HCEC 1CT (cell line): ENCODE results near the gene RXRA.

ENCODE experiments used
- DNase-seq: peaks from one replicate; pipeline ENCODE4 v3.0.0-alpha.2; 2017

Gene RXRA

GRCh38 chr9:134325813-134326723 lies at the start of gene RXRA:
TSS of gene RXRA (plus strand) at chr9:134326455. CDS start at chr9:134326632, 177 bp downstream.
- DNase-seq, result peak; percentile 83

- DNase-seq, result no peak
Measured at GRCh38 chr9:134278286-134278685, 48.0 kb upstream of the RXRA start.

GRCh38 chr9:134278974-134279640 lies 47.1 kb upstream of the RXRA start:
- DNase-seq, result no peak

GRCh38 chr9:134282138-134282650 lies 44.1 kb upstream of the RXRA start:
- DNase-seq, result no peak

- DNase-seq, result no peak
Measured at GRCh38 chr9:134283111-134283515, 43.1 kb upstream of the RXRA start.

- no peak for DNase-seq
Measured at GRCh38 chr9:134283692-134284265, 42.5 kb upstream of the RXRA start.

- DNase-seq, result no peak
Measured at GRCh38 chr9:134284273-134284672, 42.0 kb upstream of the RXRA start.

GRCh38 chr9:134284741-134285140 lies 41.5 kb upstream of the RXRA start:
- DNase-seq, result no peak

GRCh38 chr9:134285215-134285845 lies 40.9 kb upstream of the RXRA start:
- no peak for DNase-seq

- no peak for DNase-seq
Measured at GRCh38 chr9:134286471-134287245, 39.6 kb upstream of the RXRA start.

- DNase-seq, result no peak
Measured at GRCh38 chr9:134287591-134288491, 38.4 kb upstream of the RXRA start.

- no peak for DNase-seq
Measured at GRCh38 chr9:134288746-134289145, 37.5 kb upstream of the RXRA start.

- DNase-seq, result no peak
Measured at GRCh38 chr9:134289241-134289875, 36.9 kb upstream of the RXRA start.

- no peak for DNase-seq
Measured at GRCh38 chr9:134290603-134291451, 35.4 kb upstream of the RXRA start.

GRCh38 chr9:134291452-134291881 lies 34.8 kb upstream of the RXRA start:
- no peak for DNase-seq

- DNase-seq, result no peak
Measured at GRCh38 chr9:134291961-134292871, 34.0 kb upstream of the RXRA start.

- no peak for DNase-seq
Measured at GRCh38 chr9:134293031-134293521, 33.2 kb upstream of the RXRA start.

GRCh38 chr9:134293611-134294152 lies 32.6 kb upstream of the RXRA start:
- no peak for DNase-seq
